ENCODE measurements around the gene KIRREL2.

The KIRREL2 gene

DNA sequence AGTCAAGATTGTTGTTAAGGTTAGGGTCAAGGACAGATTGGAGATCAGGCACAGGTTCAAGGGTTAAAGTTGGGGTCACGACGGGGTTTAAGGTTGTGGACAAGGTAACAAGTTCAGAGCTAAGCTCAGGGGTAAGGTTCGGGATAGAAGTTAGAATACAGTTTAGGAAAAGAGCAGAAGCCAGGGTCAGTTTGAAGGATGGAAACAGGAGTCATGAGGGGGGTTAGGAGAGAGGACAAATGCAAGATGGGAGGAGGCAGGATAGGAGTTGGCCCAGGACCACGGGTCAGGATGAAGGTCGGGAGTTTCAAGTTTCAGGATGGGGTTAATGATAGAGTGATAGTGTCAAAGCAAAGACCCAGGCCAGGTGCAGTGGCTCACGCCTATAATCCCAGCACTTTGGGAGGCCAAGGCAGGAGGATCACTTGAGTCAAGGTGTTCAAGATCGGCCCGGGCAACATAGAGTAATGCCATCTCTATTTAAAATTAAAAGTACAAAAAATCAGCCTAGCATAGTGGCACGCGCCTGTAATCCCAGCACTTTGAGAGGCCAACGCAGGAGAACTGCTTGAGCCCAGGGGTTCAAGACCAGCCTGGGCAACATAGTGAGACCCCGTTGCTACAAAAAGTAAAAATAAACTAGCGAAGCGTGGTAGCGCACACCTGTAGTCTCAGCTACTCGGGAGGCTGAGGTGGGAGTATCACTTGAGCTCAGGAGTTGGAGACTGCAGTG lies 12.1 kb upstream of the KIRREL2 start:
- in situ Hi-C loops (cut with MboI; ENCODE audit: low sequenced_read_pairs, unreplicated experiment): no loop called here
- no peak for DNase-seq (ENCODE audit: low spot score)
- TF ChIP-seq, protein P1, sequence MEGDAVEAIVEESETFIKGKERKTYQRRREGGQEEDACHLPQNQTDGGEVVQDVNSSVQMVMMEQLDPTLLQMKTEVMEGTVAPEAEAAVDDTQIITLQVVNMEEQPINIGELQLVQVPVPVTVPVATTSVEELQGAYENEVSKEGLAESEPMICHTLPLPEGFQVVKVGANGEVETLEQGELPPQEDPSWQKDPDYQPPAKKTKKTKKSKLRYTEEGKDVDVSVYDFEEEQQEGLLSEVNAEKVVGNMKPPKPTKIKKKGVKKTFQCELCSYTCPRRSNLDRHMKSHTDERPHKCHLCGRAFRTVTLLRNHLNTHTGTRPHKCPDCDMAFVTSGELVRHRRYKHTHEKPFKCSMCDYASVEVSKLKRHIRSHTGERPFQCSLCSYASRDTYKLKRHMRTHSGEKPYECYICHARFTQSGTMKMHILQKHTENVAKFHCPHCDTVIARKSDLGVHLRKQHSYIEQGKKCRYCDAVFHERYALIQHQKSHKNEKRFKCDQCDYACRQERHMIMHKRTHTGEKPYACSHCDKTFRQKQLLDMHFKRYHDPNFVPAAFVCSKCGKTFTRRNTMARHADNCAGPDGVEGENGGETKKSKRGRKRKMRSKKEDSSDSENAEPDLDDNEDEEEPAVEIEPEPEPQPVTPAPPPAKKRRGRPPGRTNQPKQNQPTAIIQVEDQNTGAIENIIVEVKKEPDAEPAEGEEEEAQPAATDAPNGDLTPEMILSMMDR (IDR thresholded peaks at IDR 0.05; ENCODE audit: borderline replicate concordance, control extremely low read depth, extremely low read depth, insufficient read depth, missing control alignments): no peak

DNA sequence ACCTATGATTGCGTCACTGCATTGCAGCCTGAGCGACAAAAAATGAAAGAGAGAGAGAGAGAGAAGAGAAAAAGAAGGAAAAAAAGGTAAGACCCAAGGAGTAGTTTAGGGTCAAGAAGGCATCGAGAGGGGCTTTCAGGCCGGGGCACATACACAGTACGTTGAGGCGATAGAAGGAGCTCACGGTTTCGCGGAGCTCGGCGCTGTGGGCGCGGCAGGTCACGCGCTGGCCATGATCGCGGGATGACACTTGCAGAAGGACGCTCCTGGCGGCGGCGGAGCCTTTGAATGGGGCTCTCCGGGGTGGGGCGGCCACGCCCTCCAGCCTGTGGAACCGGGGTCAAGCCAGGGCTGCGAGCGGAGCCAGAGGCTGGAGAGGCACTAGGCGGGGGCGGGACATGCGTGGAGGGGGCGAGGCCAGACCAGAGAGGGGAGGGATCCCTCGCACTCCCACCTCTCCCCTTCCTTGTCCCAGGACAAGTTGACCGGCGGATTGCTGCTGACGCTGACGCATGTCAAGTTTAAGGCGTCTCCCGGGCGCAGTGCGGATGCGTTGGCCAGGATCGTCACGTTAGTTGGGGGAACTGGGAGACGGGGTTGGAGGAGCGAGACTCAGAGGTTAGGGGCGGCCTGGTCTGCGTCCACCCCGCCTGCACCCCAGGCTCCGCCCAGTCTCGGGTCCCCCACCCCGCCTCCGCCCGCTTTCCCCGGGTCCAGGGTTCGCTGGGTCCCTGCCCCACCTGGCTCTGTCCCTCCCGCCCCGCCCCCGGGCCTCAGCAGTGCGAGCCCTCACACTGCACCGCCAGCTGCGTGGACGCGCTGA lies 11.3 kb upstream of the KIRREL2 start:
- in situ Hi-C loops (cut with MboI; ENCODE audit: low sequenced_read_pairs, unreplicated experiment): no loop called here
- DNase-seq (ENCODE audit: low spot score): no peak
- TF ChIP-seq, protein P1 (IDR thresholded peaks at IDR 0.05; ENCODE audit: borderline replicate concordance, control extremely low read depth, extremely low read depth, insufficient read depth, missing control alignments): no peak

DNA sequence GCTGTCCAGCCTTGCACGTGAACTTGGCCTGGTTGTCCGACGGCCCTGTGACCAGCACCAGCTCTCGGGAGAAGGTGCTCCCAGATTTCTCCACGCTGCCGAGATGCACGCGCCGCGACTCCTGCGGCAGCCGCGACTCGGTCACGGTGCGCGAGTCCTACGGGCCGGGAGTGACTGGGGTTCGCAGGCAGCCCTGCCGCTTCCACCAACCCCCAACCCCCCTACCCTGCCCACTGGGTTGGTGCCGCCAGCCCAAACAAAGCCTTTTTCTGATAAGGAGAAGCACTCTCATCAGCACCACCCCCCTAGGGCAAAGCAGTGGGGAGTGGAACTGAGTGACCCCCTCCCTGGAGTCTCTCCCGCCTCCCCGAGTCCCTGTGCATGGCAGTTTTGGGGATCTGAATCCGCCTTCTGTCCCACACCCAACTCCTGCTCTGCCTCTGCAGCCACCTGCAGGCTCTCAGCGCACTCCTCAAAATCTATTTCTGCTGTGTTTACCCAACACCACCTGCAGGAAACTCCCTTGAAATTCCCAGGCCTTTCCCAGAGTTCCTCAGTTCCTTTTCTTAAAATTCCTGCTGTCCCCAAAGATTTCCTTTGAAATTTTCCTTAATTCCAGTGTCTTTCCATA lies 10.6 kb upstream of the KIRREL2 start:
- in situ Hi-C loops (cut with MboI; ENCODE audit: low sequenced_read_pairs, unreplicated experiment): no loop called here
- TF ChIP-seq, protein P1 (IDR thresholded peaks at IDR 0.05; ENCODE audit: borderline replicate concordance, control extremely low read depth, extremely low read depth, insufficient read depth, missing control alignments): no peak
- DNase-seq (ENCODE audit: low spot score): no peak

DNA sequence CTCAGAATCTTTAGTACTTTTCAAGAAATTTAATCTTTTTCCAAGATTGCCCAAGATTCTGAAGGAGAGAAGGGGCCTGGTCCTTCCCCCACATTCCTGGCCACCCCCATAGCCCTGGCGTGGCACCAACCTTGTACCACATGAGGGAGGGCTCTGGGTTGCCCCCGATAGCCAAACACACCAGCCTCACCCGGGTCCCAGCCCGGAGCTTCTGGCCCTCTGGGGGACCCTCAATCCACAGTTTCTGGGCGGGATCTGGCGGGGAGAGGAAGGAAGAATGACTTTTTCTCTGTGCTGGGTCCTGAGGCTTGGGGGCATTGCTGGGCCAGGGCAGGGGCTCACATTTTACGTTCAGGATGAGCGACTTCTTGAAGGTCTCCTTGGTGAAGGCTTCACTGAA lies 8.8 kb upstream of the KIRREL2 start:
- TF ChIP-seq, protein P1 (IDR thresholded peaks at IDR 0.05; ENCODE audit: borderline replicate concordance, control extremely low read depth, extremely low read depth, insufficient read depth, missing control alignments): no peak
- DNase-seq (ENCODE audit: low spot score): no peak
- in situ Hi-C loops (cut with MboI; ENCODE audit: low sequenced_read_pairs, unreplicated experiment): no loop called here

DNA sequence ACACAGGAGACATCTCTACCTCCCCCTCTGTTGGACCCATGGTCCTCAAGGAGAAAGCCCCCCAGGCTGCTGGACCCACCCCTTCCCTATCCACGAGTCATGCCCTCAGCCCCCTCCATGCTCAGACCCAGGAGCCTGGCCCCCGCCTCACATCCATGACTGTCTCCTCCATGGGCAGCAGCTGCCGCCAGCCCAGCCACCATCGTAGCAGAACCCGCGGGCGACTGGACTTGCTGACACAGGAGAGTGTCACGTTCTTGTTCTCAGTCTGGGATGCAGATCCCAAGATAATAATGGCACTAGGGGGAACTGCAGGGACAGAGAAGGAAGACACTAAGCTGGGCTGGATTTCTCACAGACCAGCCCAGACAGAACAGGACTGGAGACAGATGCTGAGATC lies 8.2 kb upstream of the KIRREL2 start:
- in situ Hi-C loops (cut with MboI; ENCODE audit: low sequenced_read_pairs, unreplicated experiment): no loop called here
- TF ChIP-seq, protein P1 (IDR thresholded peaks at IDR 0.05; ENCODE audit: borderline replicate concordance, control extremely low read depth, extremely low read depth, insufficient read depth, missing control alignments): no peak
- DNase-seq (ENCODE audit: low spot score): no peak

DNA sequence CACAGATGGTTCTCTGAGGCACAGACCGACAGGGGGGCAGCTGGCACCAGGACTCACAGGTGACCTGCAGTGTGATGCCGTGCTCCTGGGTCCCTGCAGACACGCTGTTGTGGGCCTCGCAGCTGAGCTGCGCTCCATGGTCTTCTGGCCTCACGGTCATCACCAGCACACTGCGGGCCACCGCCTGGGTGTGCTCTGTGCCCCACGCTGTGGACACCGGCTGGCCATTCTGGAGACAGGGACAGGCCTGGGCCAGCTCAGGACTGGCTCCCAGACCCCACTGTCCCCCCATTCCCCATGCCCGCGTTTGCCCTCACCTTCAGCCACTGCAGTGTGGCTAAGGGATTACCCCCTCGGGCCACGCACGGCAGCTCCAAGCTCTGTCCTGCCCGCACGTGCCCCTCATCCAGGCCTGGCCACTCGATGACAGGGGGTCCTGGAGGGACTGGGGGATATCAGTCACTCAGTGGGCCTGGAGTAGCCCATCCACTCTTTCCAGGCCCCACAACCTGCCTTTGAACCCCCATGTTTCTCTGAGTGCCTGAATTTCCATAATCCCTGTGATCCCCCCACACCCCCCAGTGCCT lies 7.7 kb upstream of the KIRREL2 start:
- DNase-seq (ENCODE audit: low spot score): no peak
- in situ Hi-C loops (cut with MboI; ENCODE audit: low sequenced_read_pairs, unreplicated experiment): no loop called here
- TF ChIP-seq, protein P1 (IDR thresholded peaks at IDR 0.05; ENCODE audit: borderline replicate concordance, control extremely low read depth, extremely low read depth, insufficient read depth, missing control alignments): no peak

Data from GM13976 (cell line).